Stomach (tissue), 4 donors: ENCODE results near the gene SCN9A.
A peak's percentile ranks its signal among the peaks of the same experiment; 100 is the strongest.

ENCODE experiments used
- CTCF ChIP-seq, 7 experiments: fragments of 450-650 bp in 4 of 7; fragments of 200-600 bp in 3 of 7; sonication (generic) in 3 of 7; IDR thresholded peaks; one replicate each; pipeline ENCODE4 v1.5.1; 2016 to 2019; ENCODE audit warnings: antibody characterized with exemption in 7 of 7, control low read depth in 2 of 7, mild to moderate bottlenecking in 1 of 7
- EP300 ChIP-seq: sonication (generic); formaldehyde crosslinking; IDR thresholded peaks from one replicate; pipeline ENCODE4 v1.6.1; 2017; ENCODE audit warnings: antibody characterized with exemption
- POLR2AphosphoS5 ChIP-seq, 3 donors: sonication (generic); formaldehyde crosslinking; IDR thresholded peaks; one replicate each; pipeline ENCODE4 v1.6.1; 2016; ENCODE audit warnings: antibody characterized with exemption in 3 of 3

GRCh38 chr2:166375736-166376487, at the start of gene SCN9A:
- TF ChIP-seq CTCF (IDR thresholded peaks at IDR 0.05), result no peak
- no peak for TF ChIP-seq EP300
- TF ChIP-seq POLR2AphosphoS5 (IDR thresholded peaks at IDR 0.05), result peak in 1 of 3 donors; percentile 17
